H9 (cell line): ENCODE measurements around the gene PRKCI. TPM values are rescaled to one million over a fixed set of nuclear protein-coding genes. Genes with fewer than 3 reads are reported as not detected.

Source experiments
- DNase-seq: peaks from one replicate; pipeline ENCODE4 v3.0.0-alpha.2; 2017
- H2AFZ ChIP-seq: one replicate; pipeline ENCODE4 v1.6.1; 2013; ENCODE audit warnings: mild to moderate bottlenecking, low read length, control low read depth, moderate library complexity
- H2AK5ac ChIP-seq: 2 replicates; pipeline ENCODE4 v1.6.1; 2013; ENCODE audit warnings: low read length, control low read depth, mixed read lengths; ENCODE audit not compliant: insufficient read length
- H2BK120ac ChIP-seq: one replicate; pipeline ENCODE4 v1.6.1; 2013; ENCODE audit warnings: low read depth, mild to moderate bottlenecking, low read length, control low read depth, inconsistent platforms; ENCODE audit not compliant: poor library complexity, severe bottlenecking
- H2BK12ac ChIP-seq: 2 replicates; pipeline ENCODE4 v1.6.1; 2013; ENCODE audit warnings: low read length, control low read depth, mixed read lengths, low read depth; ENCODE audit not compliant: insufficient read length
- H2BK15ac ChIP-seq: 2 replicates; pipeline ENCODE4 v1.6.1; 2013; ENCODE audit warnings: low read depth, low read length, control low read depth
- H2BK20ac ChIP-seq: one replicate; pipeline ENCODE4 v1.6.1; 2013; ENCODE audit warnings: low read depth, mild to moderate bottlenecking, low read length, control low read depth, inconsistent platforms; ENCODE audit not compliant: poor library complexity, severe bottlenecking
- H2BK5ac ChIP-seq: 2 replicates; pipeline ENCODE4 v1.6.1; 2013; ENCODE audit warnings: low read length, control low read depth, mixed read lengths; ENCODE audit not compliant: insufficient read length
- H3K14ac ChIP-seq: 2 replicates; pipeline ENCODE4 v1.6.1; 2013; ENCODE audit warnings: low read length, control low read depth; ENCODE audit not compliant: insufficient read depth
- H3K18ac ChIP-seq: 2 replicates; pipeline ENCODE4 v1.6.1; 2013; ENCODE audit warnings: low read depth, mild to moderate bottlenecking, mixed read lengths, low read length, control low read depth; ENCODE audit not compliant: insufficient read length
- H3K23ac ChIP-seq: 2 replicates; pipeline ENCODE4 v1.6.1; 2013; ENCODE audit warnings: low read length, control low read depth, mixed read lengths, low read depth; ENCODE audit not compliant: insufficient read length
- H3K23me2 ChIP-seq: 2 replicates; pipeline ENCODE4 v1.6.1; 2013; ENCODE audit warnings: low read depth, mild to moderate bottlenecking, mixed read lengths, low read length, control low read depth; ENCODE audit not compliant: insufficient read length, poor library complexity, severe bottlenecking
- H3K27ac ChIP-seq: 2 replicates; pipeline ENCODE4 v1.5.1; 2013; ENCODE audit warnings: low read length, control low read depth, mixed read lengths, low read depth; ENCODE audit not compliant: insufficient read length
- H3K27me3 ChIP-seq: 2 replicates; pipeline ENCODE4 v1.6.1; 2013; ENCODE audit warnings: low read length, control low read depth, inconsistent platforms; ENCODE audit not compliant: insufficient read depth
- H3K4ac ChIP-seq: 2 replicates; pipeline ENCODE4 v1.6.1; 2013; ENCODE audit warnings: low read depth, mild to moderate bottlenecking, control low read depth, inconsistent platforms, low read length, moderate library complexity
- H3K4me1 ChIP-seq: 2 replicates; pipeline ENCODE4 v1.6.1; 2013; ENCODE audit warnings: low read length, control low read depth, inconsistent platforms; ENCODE audit not compliant: insufficient read depth
- H3K4me2 ChIP-seq: 2 replicates; pipeline ENCODE4 v1.6.1; 2013; ENCODE audit warnings: low read length, control low read depth, mixed read lengths; ENCODE audit not compliant: insufficient read length, insufficient read depth
- H3K56ac ChIP-seq: 2 replicates; pipeline ENCODE4 v1.6.1; 2013; ENCODE audit warnings: low read depth, mild to moderate bottlenecking, mixed read lengths, low read length, control low read depth; ENCODE audit not compliant: insufficient read length
- H3K79me1 ChIP-seq: 2 replicates; pipeline ENCODE4 v1.6.1; 2013; ENCODE audit warnings: low read depth, mild to moderate bottlenecking, moderate library complexity, low read length, control low read depth, inconsistent platforms; ENCODE audit not compliant: insufficient read depth, poor library complexity, severe bottlenecking
- H3K79me2 ChIP-seq: 2 replicates; pipeline ENCODE4 v1.6.1; 2013; ENCODE audit warnings: low read length, control low read depth, inconsistent platforms; ENCODE audit not compliant: insufficient read depth
- H3K9ac ChIP-seq: 2 replicates; pipeline ENCODE4 v1.6.1; 2013; ENCODE audit warnings: low read length, control low read depth, mixed read lengths; ENCODE audit not compliant: insufficient read length; ENCODE audit errors: extremely low read depth
- H3K9me3 ChIP-seq: one replicate; pipeline ENCODE4 v1.6.1; 2013; ENCODE audit warnings: low read depth, low read length, inconsistent platforms; ENCODE audit not compliant: control insufficient read depth
- H3T11ph ChIP-seq: one replicate; pipeline ENCODE4 v1.6.1; 2013; ENCODE audit warnings: mild to moderate bottlenecking, low read length, control low read depth, inconsistent platforms
- H4K20me1 ChIP-seq: one replicate; pipeline ENCODE4 v1.6.1; 2013; ENCODE audit not compliant: control insufficient read depth, insufficient read length, insufficient read depth
- H4K5ac ChIP-seq: 2 replicates; pipeline ENCODE4 v1.6.1; 2013; ENCODE audit warnings: low read depth, mild to moderate bottlenecking, mixed read lengths, low read length, control low read depth; ENCODE audit not compliant: insufficient read length
- H4K8ac ChIP-seq: replicated peaks from 2 replicates; pipeline ENCODE4 v1.6.1; 2013; ENCODE audit warnings: low read length, control low read depth, mixed read lengths, low read depth; ENCODE audit not compliant: insufficient read length
- H4K91ac ChIP-seq: 2 replicates; pipeline ENCODE4 v1.6.1; 2013; ENCODE audit warnings: low read depth, mild to moderate bottlenecking, moderate library complexity, mixed read lengths, low read length, control low read depth; ENCODE audit not compliant: insufficient read length
- H3K27ac Mint-ChIP-seq, 3 experiments: 2 replicates in 2 of 3; 3 replicates in 1 of 3; pipeline ENCODE4 v1.8.0; 2020 to 2021; ENCODE audit warnings: mixed read lengths in 3 of 3, mild to moderate bottlenecking in 1 of 3, moderate library complexity in 1 of 3
- H3K27me3 Mint-ChIP-seq: 2 replicates; pipeline ENCODE4 v1.8.0; 2021; ENCODE audit warnings: low read depth, mild to moderate bottlenecking, moderate library complexity, mixed read lengths
- H3K36me3 Mint-ChIP-seq, 3 experiments: 2 replicates in 2 of 3; 3 replicates in 1 of 3; pipeline ENCODE4 v1.8.0; 2020 to 2021; ENCODE audit warnings: low read depth in 3 of 3, mixed read lengths in 3 of 3; ENCODE audit not compliant: insufficient read depth in 1 of 3
- H3K4me1 Mint-ChIP-seq, 2 experiments: 2 replicates each; pipeline ENCODE4 v1.8.0; 2020; ENCODE audit warnings: mixed read lengths in 2 of 2
- H3K4me3 Mint-ChIP-seq, 2 experiments: 2 replicates in 1 of 2; 3 replicates in 1 of 2; pipeline ENCODE4 v1.8.0; 2020 to 2021; ENCODE audit warnings: mild to moderate bottlenecking in 2 of 2, mixed read lengths in 2 of 2, moderate library complexity in 1 of 2
- H3K9me3 Mint-ChIP-seq, 2 experiments: 2 replicates in 1 of 2; 3 replicates in 1 of 2; pipeline ENCODE4 v1.8.0; 2020; ENCODE audit warnings: mild to moderate bottlenecking in 2 of 2, mixed read lengths in 2 of 2, moderate library complexity in 1 of 2
- WGBS: extraction: QIAGEN DNeasy Blood & Tissue Kit; methylation state at CpG from one replicate; pipeline ENCODE4 v1.1.7; 2013; ENCODE audit warnings: missing lambda C conversion rate, low lambda C conversion rate, mixed read lengths; ENCODE audit not compliant: insufficient read length; ENCODE audit errors: extremely low coverage; 5-methylcytosine and 5-hydroxymethylcytosine counted together
- total RNA-seq: library from RNA; stranded (reverse); gene quantifications from 2 replicates; pipeline ENCODE4 v1.2.1, GENCODE V29; 2021
- TF ChIP-seq, protein P1 (sequence below): fragments of 200-600 bp; sonication (generic); conservative IDR thresholded peaks from 3 replicates; pipeline ENCODE4 v1.8.0; 2021; ENCODE audit warnings: antibody characterized with exemption, mild to moderate bottlenecking

PRKCI gene
- total RNA-seq, 1 experiment from 2014 or later, result 71.1 TPM

DNA sequence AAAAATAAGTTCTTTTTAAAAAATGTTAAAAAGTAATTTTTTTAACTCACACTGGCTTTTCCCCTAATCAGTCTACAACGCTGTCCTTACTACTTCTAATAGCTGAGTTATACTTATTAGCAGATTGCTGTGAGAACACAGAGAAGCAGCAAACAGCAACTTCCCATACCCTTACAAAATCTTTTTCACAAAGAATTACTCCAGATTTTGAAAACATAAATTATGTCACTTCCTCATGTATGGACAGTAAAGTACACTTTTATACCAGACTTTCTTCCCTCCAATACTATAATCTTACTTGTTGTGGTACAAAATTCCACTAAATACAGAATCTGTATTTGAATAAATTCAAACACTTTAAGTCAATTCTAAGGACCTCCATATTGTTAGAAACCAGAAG is 42.8 kb upstream of the PRKCI start:
- peaks cover 5% of the 10 kb centered on the region; the same call in 1 of the 2 replicates for H3K79me2 ChIP-seq
- WGBS, result no CpG with 5 or more reads among the region's 1 CpG
- H2BK5ac ChIP-seq, result no peak overlapping the region
- no peak for DNase-seq
- no peak overlapping the region for H3K18ac ChIP-seq
- no peak overlapping the region for H3K27ac ChIP-seq
- no peaks in the 10 kb centered on the region for H3K9me3 ChIP-seq
- no peak overlapping the region for H4K5ac ChIP-seq
- H3K4me2 ChIP-seq, result no peak overlapping the region
- H4K91ac ChIP-seq, result no peak overlapping the region
- H3T11ph ChIP-seq, result no peak overlapping the region
- TF ChIP-seq, protein P1, sequence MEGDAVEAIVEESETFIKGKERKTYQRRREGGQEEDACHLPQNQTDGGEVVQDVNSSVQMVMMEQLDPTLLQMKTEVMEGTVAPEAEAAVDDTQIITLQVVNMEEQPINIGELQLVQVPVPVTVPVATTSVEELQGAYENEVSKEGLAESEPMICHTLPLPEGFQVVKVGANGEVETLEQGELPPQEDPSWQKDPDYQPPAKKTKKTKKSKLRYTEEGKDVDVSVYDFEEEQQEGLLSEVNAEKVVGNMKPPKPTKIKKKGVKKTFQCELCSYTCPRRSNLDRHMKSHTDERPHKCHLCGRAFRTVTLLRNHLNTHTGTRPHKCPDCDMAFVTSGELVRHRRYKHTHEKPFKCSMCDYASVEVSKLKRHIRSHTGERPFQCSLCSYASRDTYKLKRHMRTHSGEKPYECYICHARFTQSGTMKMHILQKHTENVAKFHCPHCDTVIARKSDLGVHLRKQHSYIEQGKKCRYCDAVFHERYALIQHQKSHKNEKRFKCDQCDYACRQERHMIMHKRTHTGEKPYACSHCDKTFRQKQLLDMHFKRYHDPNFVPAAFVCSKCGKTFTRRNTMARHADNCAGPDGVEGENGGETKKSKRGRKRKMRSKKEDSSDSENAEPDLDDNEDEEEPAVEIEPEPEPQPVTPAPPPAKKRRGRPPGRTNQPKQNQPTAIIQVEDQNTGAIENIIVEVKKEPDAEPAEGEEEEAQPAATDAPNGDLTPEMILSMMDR, result no peak
- no peak overlapping the region for H3K14ac ChIP-seq
- no peak overlapping the region for H3K4ac ChIP-seq
- H3K23ac ChIP-seq, result no peak overlapping the region
- no peak overlapping the region for H3K9ac ChIP-seq
- H3K79me1 ChIP-seq, result no peaks in the 10 kb centered on the region
- H2BK20ac ChIP-seq, result no peak overlapping the region
- Mint-ChIP-seq H3K36me3 (peaks cover 13 to 34% (median 31%) of the 10 kb centered on the region in 3 experiments; a peak in 6 of 7 replicates), H3K27ac (no peak overlapping the region), H3K4me1 (peaks cover 14 to 16% of the 10 kb centered on the region in 2 experiments), H3K9me3 (no peaks in the 10 kb centered on the region), H3K27me3 (no peaks in the 10 kb centered on the region), H3K4me3 (peak overlapping the region; percentile 99 to 100; a peak in 1 of 5 replicates)
- no peak overlapping the region for H2BK120ac ChIP-seq
- H3K4me1 ChIP-seq, result no peaks in the 10 kb centered on the region
- no peak overlapping the region for H2BK12ac ChIP-seq
- no peak overlapping the region for H4K8ac ChIP-seq
- H3K23me2 ChIP-seq, result peaks cover 10% of the 10 kb centered on the region
- H3K56ac ChIP-seq, result no peak overlapping the region
- no peaks in the 10 kb centered on the region for H3K27me3 ChIP-seq
- H2AK5ac ChIP-seq, result no peak overlapping the region
- no peak overlapping the region for H2BK15ac ChIP-seq
- H4K20me1 ChIP-seq, result no peaks in the 10 kb centered on the region
- H2AFZ ChIP-seq, result no peak overlapping the region
